ENCODE measurements around the gene DYSF. TPM values are rescaled to one million over a fixed set of nuclear protein-coding genes. Genes with fewer than 3 reads are reported as not detected.

Gene DYSF
- total RNA-seq, 1 experiment from 2014 or later, result 0.24 TPM

DNA sequence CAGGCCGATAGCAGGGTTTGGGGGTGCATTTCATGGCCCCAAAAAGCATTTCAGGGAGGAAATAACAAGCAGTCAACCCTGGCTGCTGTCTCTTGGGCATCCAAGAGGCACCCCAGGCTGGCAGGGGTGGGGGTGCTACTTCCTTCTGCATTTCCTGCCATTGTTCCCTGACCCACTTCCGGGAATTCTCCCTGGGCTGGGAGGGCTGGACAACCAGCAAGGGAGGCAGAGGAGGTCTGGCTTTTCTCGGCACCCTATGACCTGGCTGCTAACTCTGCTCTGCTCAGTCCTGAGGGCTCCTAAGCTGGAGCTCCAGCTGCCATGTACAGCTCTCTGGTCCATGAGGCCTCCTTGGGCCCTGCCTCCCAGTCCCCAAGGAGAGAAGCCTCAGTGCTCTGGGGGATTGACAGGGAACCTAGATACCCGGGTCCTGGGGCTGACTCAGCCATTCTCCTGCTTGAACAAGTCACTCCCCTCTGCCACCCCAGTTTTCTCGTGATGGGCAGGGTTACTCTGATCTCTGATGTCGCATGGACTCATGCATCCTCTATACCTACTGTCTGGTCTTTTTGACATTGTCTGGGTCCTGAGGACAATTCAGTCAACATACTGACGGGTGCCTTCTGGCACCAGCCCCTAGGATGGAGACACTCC, 47.2 kb downstream of the DYSF start:
- Histone ChIP-seq H3K4me3 (ENCODE audit: low read depth, low read length, poor library complexity, severe bottlenecking) (no peak overlapping the region), H3K27me3 (replicated peaks; ENCODE audit: insufficient read depth, low read depth, low read length, poor library complexity) (no peaks in the 10 kb centered on the region), H3K36me3 (ENCODE audit: insufficient read depth, low read length, poor library complexity, severe bottlenecking) (no peaks in the 10 kb centered on the region), H3K9me3 (ENCODE audit: low read depth, low read length, poor library complexity, severe bottlenecking) (no peaks in the 10 kb centered on the region), H3K4me1 (ENCODE audit: insufficient read depth, low read length, poor library complexity, severe bottlenecking) (no peaks in the 10 kb centered on the region), H3K27ac (ENCODE audit: low read depth, low read length, poor library complexity, severe bottlenecking) (no peak overlapping the region)
- no peak for DNase-seq (ENCODE audit: low spot score)
- TF ChIP-seq EZH2 (IDR thresholded peaks at IDR 0.05; ENCODE audit: borderline replicate concordance, low read depth, low read length, poor library complexity, severe bottlenecking), result no peak
- TF ChIP-seq, protein P1, sequence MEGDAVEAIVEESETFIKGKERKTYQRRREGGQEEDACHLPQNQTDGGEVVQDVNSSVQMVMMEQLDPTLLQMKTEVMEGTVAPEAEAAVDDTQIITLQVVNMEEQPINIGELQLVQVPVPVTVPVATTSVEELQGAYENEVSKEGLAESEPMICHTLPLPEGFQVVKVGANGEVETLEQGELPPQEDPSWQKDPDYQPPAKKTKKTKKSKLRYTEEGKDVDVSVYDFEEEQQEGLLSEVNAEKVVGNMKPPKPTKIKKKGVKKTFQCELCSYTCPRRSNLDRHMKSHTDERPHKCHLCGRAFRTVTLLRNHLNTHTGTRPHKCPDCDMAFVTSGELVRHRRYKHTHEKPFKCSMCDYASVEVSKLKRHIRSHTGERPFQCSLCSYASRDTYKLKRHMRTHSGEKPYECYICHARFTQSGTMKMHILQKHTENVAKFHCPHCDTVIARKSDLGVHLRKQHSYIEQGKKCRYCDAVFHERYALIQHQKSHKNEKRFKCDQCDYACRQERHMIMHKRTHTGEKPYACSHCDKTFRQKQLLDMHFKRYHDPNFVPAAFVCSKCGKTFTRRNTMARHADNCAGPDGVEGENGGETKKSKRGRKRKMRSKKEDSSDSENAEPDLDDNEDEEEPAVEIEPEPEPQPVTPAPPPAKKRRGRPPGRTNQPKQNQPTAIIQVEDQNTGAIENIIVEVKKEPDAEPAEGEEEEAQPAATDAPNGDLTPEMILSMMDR (conservative IDR thresholded peaks at IDR 0.05; ENCODE audit: low read depth, low read length), result no peak
- no TSS peak for BruUV-seq (replicated peaks)
- intact Hi-C loops (cut with micrococcal nuclease; ENCODE audit: unreplicated experiment), result no loop called here
- ChIA-PET POLR2A (ENCODE audit: low non-redundant PET) (no interaction called here), CTCF (no interaction called here)

DNA sequence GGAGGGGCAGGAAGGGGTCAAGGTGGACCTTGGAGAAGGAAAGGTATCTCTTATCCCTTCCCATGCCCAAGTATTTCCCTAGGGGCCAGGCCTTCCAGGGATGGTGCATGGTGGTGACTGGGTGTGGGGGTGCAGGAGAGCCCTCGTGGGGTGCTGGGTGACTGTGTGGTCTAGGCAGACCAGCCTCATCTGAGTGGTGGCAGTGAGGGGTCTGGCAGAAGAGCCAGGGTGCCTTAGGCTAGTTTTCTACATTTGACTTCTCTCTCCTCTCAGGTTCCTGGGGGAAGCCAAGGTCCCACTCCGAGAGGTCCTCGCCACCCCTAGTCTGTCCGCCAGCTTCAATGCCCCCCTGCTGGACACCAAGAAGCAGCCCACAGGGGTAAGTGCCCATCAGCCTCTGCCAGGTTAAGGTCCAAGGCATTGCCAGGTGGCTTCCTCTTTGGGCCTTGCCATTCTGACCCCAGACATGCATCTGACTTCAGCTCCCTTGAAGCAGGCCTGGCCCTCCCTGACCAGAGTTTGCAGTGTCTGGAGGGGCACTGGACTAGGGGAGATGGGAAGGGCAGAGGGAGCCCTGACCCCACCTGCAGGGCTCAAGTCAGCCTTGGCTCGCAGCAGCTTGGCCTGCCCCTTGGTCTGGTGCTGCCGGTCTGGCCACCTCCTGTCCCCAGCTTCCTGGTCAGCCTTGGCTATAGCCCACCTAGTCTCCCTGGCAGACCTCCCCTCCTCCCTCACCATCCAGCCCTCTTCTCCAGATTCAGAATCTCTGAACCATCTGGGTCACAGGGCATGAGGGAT, 49.8 kb downstream of the DYSF start:
- BruUV-seq (replicated peaks), result no TSS peak
- TF ChIP-seq, protein P1 (conservative IDR thresholded peaks at IDR 0.05; ENCODE audit: low read depth, low read length), result no peak
- TF ChIP-seq EZH2 (IDR thresholded peaks at IDR 0.05; ENCODE audit: borderline replicate concordance, low read depth, low read length, poor library complexity, severe bottlenecking), result no peak
- intact Hi-C loops (cut with micrococcal nuclease; ENCODE audit: unreplicated experiment), result no loop called here

DNA sequence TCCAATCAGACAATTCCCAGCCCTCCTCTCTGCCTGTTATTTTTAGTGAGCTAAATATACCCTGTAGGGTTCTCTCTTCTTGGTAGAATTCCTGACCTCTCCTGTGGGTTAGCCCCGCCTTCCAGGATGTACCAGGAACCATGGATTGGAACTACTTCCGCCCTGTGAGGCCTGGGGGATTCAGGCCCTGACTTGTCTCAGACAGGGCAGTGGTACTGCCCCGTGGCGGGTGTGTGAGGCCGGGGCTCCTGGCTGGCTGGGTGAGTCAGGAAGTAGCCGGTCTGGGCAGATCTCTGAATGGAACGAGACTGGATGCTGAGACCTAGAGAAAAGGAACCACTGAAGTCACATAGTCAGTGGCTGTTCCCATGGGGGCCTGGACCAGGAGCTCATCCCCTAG, 50.5 kb downstream of the DYSF start:
- CTCF ChIA-PET, result interaction anchor here (0.6 to 1.2 kb wide), 2 partner anchors 43 to 348 kb away, joined by 3 to 4 read pairs; no protein-coding TSS in a partner anchor
- Histone ChIP-seq H3K4me3 (ENCODE audit: low read depth, low read length, poor library complexity, severe bottlenecking) (no peak overlapping the region), H3K27me3 (replicated peaks; ENCODE audit: insufficient read depth, low read depth, low read length, poor library complexity) (no peaks in the 10 kb centered on the region), H3K36me3 (ENCODE audit: insufficient read depth, low read length, poor library complexity, severe bottlenecking) (no peaks in the 10 kb centered on the region), H3K27ac (ENCODE audit: low read depth, low read length, poor library complexity, severe bottlenecking) (no peak overlapping the region), H3K4me1 (ENCODE audit: insufficient read depth, low read length, poor library complexity, severe bottlenecking) (no peaks in the 10 kb centered on the region), H3K9me3 (ENCODE audit: low read depth, low read length, poor library complexity, severe bottlenecking) (no peaks in the 10 kb centered on the region)
- POLR2A ChIA-PET (ENCODE audit: low non-redundant PET), result no interaction called here
- no TSS peak for BruUV-seq (replicated peaks)
- no peak for TF ChIP-seq EZH2 (IDR thresholded peaks at IDR 0.05; ENCODE audit: borderline replicate concordance, low read depth, low read length, poor library complexity, severe bottlenecking)
- TF ChIP-seq, protein P1 (conservative IDR thresholded peaks at IDR 0.05; ENCODE audit: low read depth, low read length), result no peak
- intact Hi-C loops (cut with micrococcal nuclease; ENCODE audit: unreplicated experiment), result no loop called here
- DNase-seq (ENCODE audit: low spot score), result no peak

More for the DNA sequence above, 49.8 kb downstream of the DYSF start:
- Histone ChIP-seq H3K4me1 (ENCODE audit: insufficient read depth, low read length, poor library complexity, severe bottlenecking) (no peaks in the 10 kb centered on the region), H3K4me3 (ENCODE audit: low read depth, low read length, poor library complexity, severe bottlenecking) (no peak overlapping the region), H3K9me3 (ENCODE audit: low read depth, low read length, poor library complexity, severe bottlenecking) (no peaks in the 10 kb centered on the region), H3K27ac (ENCODE audit: low read depth, low read length, poor library complexity, severe bottlenecking) (no peak overlapping the region), H3K36me3 (ENCODE audit: insufficient read depth, low read length, poor library complexity, severe bottlenecking) (no peaks in the 10 kb centered on the region), H3K27me3 (replicated peaks; ENCODE audit: insufficient read depth, low read depth, low read length, poor library complexity) (no peaks in the 10 kb centered on the region)
- DNase-seq (ENCODE audit: low spot score), result no peak
- ChIA-PET CTCF (interaction anchor here (1.2 kb wide), 1 partner anchor 42 kb away, joined by 4 read pairs; no protein-coding TSS in a partner anchor), POLR2A (ENCODE audit: low non-redundant PET) (no interaction called here)
